ENCODE results near the gene CCDC122.

CCDC122 gene

DNA sequence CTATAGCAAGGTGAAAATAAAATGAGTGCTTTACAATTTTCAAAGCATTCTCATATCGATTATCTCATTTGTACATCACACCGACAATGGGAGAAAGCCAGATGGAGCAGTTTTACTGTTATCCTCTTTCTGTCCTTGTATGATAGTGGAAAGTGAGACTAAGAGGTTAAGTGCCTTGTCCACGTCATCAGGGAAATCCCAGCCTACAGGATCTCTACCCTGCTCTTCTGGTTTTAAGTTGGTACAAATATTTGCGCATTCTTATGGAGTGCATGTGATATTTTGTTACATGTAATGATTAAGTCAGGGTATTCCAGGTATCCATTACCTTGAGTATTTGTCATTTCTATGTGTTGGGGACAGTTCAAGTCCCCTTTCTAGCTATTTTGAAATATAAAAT lies 80.3 kb downstream of the CCDC122 start:
- DNase-seq, result no peak

- DNase-seq, result no peak
Measured at GRCh38 chr13:43797869-43798268, 81.7 kb downstream of the CCDC122 start.

DNA sequence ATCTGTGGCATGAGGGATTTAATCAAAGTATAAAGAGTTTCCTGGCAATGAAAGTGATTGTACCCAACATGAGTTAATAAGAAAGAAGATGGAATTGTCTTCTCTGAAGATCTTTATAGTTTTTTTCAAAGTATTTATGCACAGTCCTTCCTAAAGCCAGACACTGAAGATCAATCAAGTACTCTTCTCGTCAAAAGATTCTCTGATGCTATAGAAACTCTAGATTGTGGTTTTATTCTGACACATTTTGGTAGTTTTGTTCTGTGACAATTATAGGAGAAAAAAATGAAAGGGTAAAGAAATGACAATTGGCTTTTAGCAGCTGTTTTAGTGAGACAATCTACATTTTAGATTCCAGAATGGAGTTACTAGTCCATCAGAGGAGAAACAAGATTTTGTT lies 82.4 kb downstream of the CCDC122 start:
- no peak for DNase-seq

- DNase-seq, result no peak
Measured at GRCh38 chr13:43794416-43794815, 85.1 kb downstream of the CCDC122 start.

DNA sequence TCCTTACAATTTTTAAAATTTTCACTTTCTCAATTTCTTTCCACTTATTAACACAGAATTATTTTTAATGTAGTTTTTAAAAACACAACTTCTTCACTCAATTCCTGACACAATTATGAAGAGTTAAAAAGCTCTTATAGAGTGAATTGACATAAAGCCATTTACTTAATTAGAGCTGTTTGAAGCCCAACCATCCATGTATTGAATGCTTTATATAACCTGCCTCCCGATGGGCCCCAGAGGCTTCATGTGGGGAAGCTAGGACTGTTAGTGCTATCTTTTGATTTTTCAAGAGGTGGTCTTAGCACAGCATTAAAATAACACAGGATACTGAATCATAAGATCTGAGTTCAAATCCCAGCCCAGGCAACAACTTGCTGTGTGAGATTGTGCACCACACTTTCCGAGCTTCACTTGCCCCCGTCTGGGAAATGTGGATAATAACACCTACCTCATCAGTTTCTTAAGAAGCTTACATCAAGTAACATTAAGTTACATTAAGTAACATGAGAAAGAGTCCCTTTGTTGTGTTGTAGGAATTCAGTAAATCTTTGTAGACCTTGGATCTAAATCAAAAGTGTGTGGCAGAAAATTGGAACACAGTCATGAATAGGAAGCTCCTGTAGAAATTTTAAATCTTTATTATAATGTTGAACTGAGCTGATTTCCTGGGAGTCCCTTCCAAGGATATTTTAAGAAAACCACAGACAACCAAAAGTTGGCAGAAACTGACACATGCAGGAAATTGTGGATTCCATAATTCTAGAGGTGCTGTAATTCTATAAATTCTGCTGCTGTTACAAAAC lies 87.3 kb downstream of the CCDC122 start:
- DNase-seq, result no peak

GRCh38 chr13:43787997-43788396 lies 91.5 kb downstream of the CCDC122 start:
- DNase-seq, result no peak

DNA sequence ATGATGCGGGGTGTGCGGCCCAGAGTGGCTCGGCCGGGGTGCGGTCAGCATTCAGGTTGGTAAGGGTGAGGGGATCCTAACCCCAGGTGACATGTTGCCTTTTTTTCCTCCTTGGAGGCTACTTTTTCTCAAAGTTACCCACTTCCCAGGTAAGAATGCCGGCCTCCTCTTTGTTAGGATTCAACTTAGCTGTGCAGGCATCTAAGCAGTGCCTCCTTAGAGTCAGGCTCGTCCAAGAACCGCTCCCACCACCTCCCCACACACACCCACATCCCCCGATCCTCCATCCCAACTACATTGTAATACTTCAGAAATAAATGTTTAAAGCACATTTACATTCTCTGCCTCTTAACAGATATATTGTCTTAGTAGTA lies 92.0 kb downstream of the CCDC122 start:
- DNase-seq, result no peak

- no peak for DNase-seq
Measured at GRCh38 chr13:43786766-43787517, 92.6 kb downstream of the CCDC122 start, which contains the start of gene ENOX1. Gene ENOX1 (minus strand): TSS chr13:43786972.

DNA sequence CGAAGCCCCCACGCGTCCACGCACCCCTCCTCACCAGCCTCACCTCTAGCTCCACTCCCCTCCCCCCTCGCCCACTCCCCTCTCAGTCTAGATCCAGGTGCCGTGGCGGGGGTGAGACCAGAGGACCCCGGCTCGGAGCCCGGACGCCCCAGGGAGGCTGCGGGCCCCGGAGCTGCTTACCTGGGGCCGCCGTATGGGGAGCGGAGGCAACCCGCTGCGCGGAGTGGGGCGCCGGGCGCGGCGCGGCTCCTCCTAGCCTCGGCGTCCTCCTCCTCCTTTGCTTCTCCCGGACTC lies 93.1 kb downstream of the CCDC122 start:
- no peak for DNase-seq

Measured in SHP77 (cell line).